Left renal pelvis (tissue), 4 donors: Measurements from ENCODE around the gene TMEM240. TPM values are rescaled to one million over a fixed set of nuclear protein-coding genes. Genes with fewer than 3 reads are reported as not detected.
"Not testable (repeated sequence)": the region's sequence is repeated elsewhere in the genome, so short reads cannot be mapped to it uniquely, and the experiment has no call there.

Experiments
- DNase-seq, 4 donors: peaks; one replicate each; pipeline ENCODE4 v3.0.0-alpha.2; 2013; ENCODE audit warnings: low read depth in 4 of 4, low spot score in 3 of 4
- polyA plus RNA-seq, 4 donors: library from polyadenylated mRNA; unstranded; fragments of 120-200 nt; gene quantifications; one replicate each; pipeline ENCODE4 v1.2.1, GENCODE V29; 2013; ENCODE audit not compliant: insufficient read length in 4 of 4

The TMEM240 gene
- polyA plus RNA-seq, 4 donors, result 3.4 to 9.7 (median 6.3) TPM

- not testable (repeated sequence) for DNase-seq
Measured at GRCh38 chr1:1505801-1506200, 34.6 kb downstream of the TMEM240 start.

- DNase-seq, result not testable (repeated sequence)
Measured at GRCh38 chr1:1505366-1505798, 35.0 kb downstream of the TMEM240 start.

- peak in 3 of 4 donors; percentile 28 to 42 (median 36) for DNase-seq
Measured at GRCh38 chr1:1504777-1505365, 35.6 kb downstream of the TMEM240 start.

- DNase-seq, result not testable (repeated sequence)
Measured at GRCh38 chr1:1495461-1495975, 44.9 kb downstream of the TMEM240 start.

GRCh38 chr1:1494311-1494710, 46.1 kb downstream of the TMEM240 start:
- not testable (repeated sequence) for DNase-seq

GRCh38 chr1:1491601-1492000, 48.8 kb downstream of the TMEM240 start:
- DNase-seq, result no peak

GRCh38 chr1:1490633-1491230, 49.7 kb downstream of the TMEM240 start:
- DNase-seq, result no peak

- DNase-seq, result no peak
Measured at GRCh38 chr1:1489861-1490260, 50.6 kb downstream of the TMEM240 start.

GRCh38 chr1:1489231-1489630, 51.2 kb downstream of the TMEM240 start:
- no peak for DNase-seq

- DNase-seq, result no peak
Measured at GRCh38 chr1:1487701-1488100, 52.7 kb downstream of the TMEM240 start.

- not testable (repeated sequence) for DNase-seq
Measured at GRCh38 chr1:1485755-1486317, 54.6 kb downstream of the TMEM240 start.

GRCh38 chr1:1484976-1485750, 55.3 kb downstream of the TMEM240 start:
- not testable (repeated sequence) for DNase-seq

Other genes starting within 250 kb of the TMEM240 start
- 10 to 100 TPM; 18.3 to 44.1 (median 34.0) TPM for gene ACAP3, start 232.7 kb downstream of the TMEM240 start, polyA plus RNA-seq
- gene PUSL1, start 232.0 kb downstream of the TMEM240 start, polyA plus RNA-seq, result 10 to 100 TPM in 1 of 4 donors, 1 to 10 TPM in 3; 5.5 to 12.2 (median 6.0) TPM
- gene INTS11, start 216.0 kb downstream of the TMEM240 start, polyA plus RNA-seq, result 100 to 1,000 TPM in 3 of 4 donors, 10 to 100 TPM in 1; 93.1 to 177 (median 108) TPM
- gene CPTP, start 215.8 kb downstream of the TMEM240 start, polyA plus RNA-seq, result 10 to 100 TPM; 10.3 to 19.5 (median 13.2) TPM
- under 1 TPM; 0.24 to 0.45 (median 0.37) TPM for gene TAS1R3, start 209.3 kb downstream of the TMEM240 start, polyA plus RNA-seq
- 10 to 100 TPM; 25.8 to 45.4 (median 26.1) TPM for gene DVL1, start 191.2 kb downstream of the TMEM240 start, polyA plus RNA-seq
- 100 to 1,000 TPM; 133 to 208 (median 158) TPM for gene MXRA8, start 182.1 kb downstream of the TMEM240 start, polyA plus RNA-seq
- 10 to 100 TPM; 44.3 to 95.3 (median 56.8) TPM for gene AURKAIP1, start 165.4 kb downstream of the TMEM240 start, polyA plus RNA-seq
- 100 to 1,000 TPM; 205 to 377 (median 227) TPM for gene CCNL2, start 141.3 kb downstream of the TMEM240 start, polyA plus RNA-seq
- 100 to 1,000 TPM in 3 of 4 donors, 10 to 100 TPM in 1; 89.3 to 155 (median 113) TPM for gene MRPL20, start 133.3 kb downstream of the TMEM240 start, polyA plus RNA-seq
- 10 to 100 TPM in 1 of 4 donors, 1 to 10 TPM in 3; 1.6 to 23.4 (median 9.1) TPM for gene ANKRD65, start 119.3 kb downstream of the TMEM240 start, polyA plus RNA-seq
- gene VWA1, start 104.9 kb downstream of the TMEM240 start, polyA plus RNA-seq, result 10 to 100 TPM; 20.7 to 79.4 (median 48.5) TPM
- gene ATAD3C, start 90.9 kb downstream of the TMEM240 start, polyA plus RNA-seq, result 1 to 10 TPM in 3 of 4 donors, under 1 TPM in 1; 0.41 to 4.7 (median 1.9) TPM
- 10 to 100 TPM in 3 of 4 donors, 1 to 10 TPM in 1; 8.4 to 28.1 (median 14.2) TPM for gene ATAD3B, start 68.9 kb downstream of the TMEM240 start, polyA plus RNA-seq
- 10 to 100 TPM; 14.4 to 30.0 (median 19.2) TPM for gene ATAD3A, start 28.5 kb downstream of the TMEM240 start, polyA plus RNA-seq
- 10 to 100 TPM; 77.9 to 93.4 (median 87.3) TPM for gene SSU72, start 34.2 kb upstream of the TMEM240 start, polyA plus RNA-seq
- 1 to 10 TPM; 2.5 to 3.9 (median 3.4) TPM for gene FNDC10, start 59.5 kb upstream of the TMEM240 start, polyA plus RNA-seq
- gene MIB2, start 74.9 kb upstream of the TMEM240 start, polyA plus RNA-seq, result 10 to 100 TPM; 26.1 to 84.8 (median 39.5) TPM
- gene MMP23B, start 91.5 kb upstream of the TMEM240 start, polyA plus RNA-seq, result 10 to 100 TPM; 16.5 to 52.1 (median 24.5) TPM
- 10 to 100 TPM; 30.1 to 43.8 (median 39.9) TPM for gene CDK11B, start 118.4 kb upstream of the TMEM240 start, polyA plus RNA-seq
- gene SLC35E2B, start 152.2 kb upstream of the TMEM240 start, polyA plus RNA-seq, result 100 to 1,000 TPM in 1 of 4 donors, 10 to 100 TPM in 3; 65.5 to 107 (median 72.9) TPM
- 10 to 100 TPM; 26.1 to 42.0 (median 30.3) TPM for gene CDK11A, start 183.7 kb upstream of the TMEM240 start, polyA plus RNA-seq
- 10 to 100 TPM; 39.2 to 59.4 (median 44.3) TPM for gene NADK, start 237.8 kb upstream of the TMEM240 start, polyA plus RNA-seq